Suprapubic skin (tissue), 4 donors: ENCODE data around the gene EFCAB6. TPM values are rescaled to one million over a fixed set of nuclear protein-coding genes. Genes with fewer than 3 reads are reported as not detected.

ENCODE experiments used
- DNase-seq, 2 donors: peaks; one replicate each; pipeline ENCODE4 v3.0.0-alpha.2; 2019; ENCODE audit warnings: low spot score in 2 of 2
- H3K27ac ChIP-seq: fragments of 200-600 bp; sonication (generic); one replicate; pipeline ENCODE4 v1.5.1; 2019
- H3K27me3 ChIP-seq: fragments of 200-600 bp; sonication (generic); one replicate; pipeline ENCODE4 v1.5.1; 2019
- H3K36me3 ChIP-seq: fragments of 200-600 bp; sonication (generic); one replicate; pipeline ENCODE4 v1.5.1; 2019
- H3K4me1 ChIP-seq: fragments of 200-600 bp; sonication (generic); one replicate; pipeline ENCODE4 v1.5.1; 2019
- H3K4me3 ChIP-seq: fragments of 200-600 bp; sonication (generic); one replicate; pipeline ENCODE4 v1.5.1; 2019; ENCODE audit warnings: mild to moderate bottlenecking
- H3K9me3 ChIP-seq: fragments of 200-600 bp; sonication (generic); one replicate; pipeline ENCODE4 v1.5.1; 2019
- EP300 ChIP-seq: sonication (generic); formaldehyde crosslinking; IDR thresholded peaks from one replicate; pipeline ENCODE4 v1.6.1; 2017; ENCODE audit warnings: antibody characterized with exemption
- POLR2A ChIP-seq, 2 donors: fragments of 450-650 bp; IDR thresholded peaks; one replicate each; pipeline ENCODE4 v1.6.1; 2017; ENCODE audit warnings: antibody characterized with exemption in 2 of 2, mild to moderate bottlenecking in 2 of 2, moderate library complexity in 2 of 2
- POLR2AphosphoS5 ChIP-seq, 3 donors: sonication (generic); formaldehyde crosslinking; IDR thresholded peaks; one replicate each; pipeline ENCODE4 v1.6.1; 2017; ENCODE audit warnings: antibody characterized with exemption in 3 of 3
- WGBS: methylation state at CpG from one replicate; pipeline ENCODE4 v1.1.5; 2018; 5-methylcytosine and 5-hydroxymethylcytosine counted together
- total RNA-seq, 4 donors: library from RNA; depleted of rRNA; stranded (reverse); fragments of >200 nt; gene quantifications; one replicate each; pipeline ENCODE4 v1.1.0, GENCODE V29; 2016
- TF ChIP-seq, protein P1 (sequence below), 2 donors: fragments of 200-600 bp in 1 of 2; fragments of 450-650 bp in 1 of 2; sonication (generic) in 1 of 2; IDR thresholded peaks; one replicate each; pipeline ENCODE4 v1.5.1; 2016 to 2019; ENCODE audit warnings: antibody characterized with exemption in 2 of 2, mild to moderate bottlenecking in 1 of 2, moderate library complexity in 1 of 2

The EFCAB6 gene
- total RNA-seq, 4 donors from 2014 or later, result 1.9 to 4.9 (median 2.9) TPM

DNA sequence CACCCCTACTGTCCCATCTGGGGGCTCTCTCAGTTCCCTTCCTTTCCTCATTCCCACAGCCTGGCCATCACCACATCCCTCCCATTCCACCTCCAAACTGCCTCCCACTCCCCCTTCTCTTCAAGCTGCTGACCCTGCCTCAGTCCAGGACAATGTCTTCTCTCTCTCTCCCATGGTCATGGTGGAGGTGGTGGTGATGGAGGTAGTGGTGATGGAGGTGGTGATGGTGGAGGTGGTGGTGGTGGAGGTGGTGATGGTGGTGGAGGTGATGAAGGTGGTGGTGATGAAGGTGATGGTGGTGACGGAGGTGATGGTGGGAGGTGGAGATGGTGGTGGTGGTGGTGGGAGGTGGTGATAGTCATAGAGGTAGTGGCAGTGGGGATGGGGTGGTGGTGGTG, 313.2 kb downstream of the EFCAB6 start:
- Histone ChIP-seq H3K4me1 (no peaks in the 10 kb centered on the region), H3K27me3 (peaks cover 6% of the 10 kb centered on the region), H3K27ac (no peak overlapping the region), H3K4me3 (no peak overlapping the region), H3K36me3 (no peaks in the 10 kb centered on the region), H3K9me3 (no peaks in the 10 kb centered on the region)
- TF ChIP-seq EP300 (no peak), POLR2AphosphoS5 (IDR thresholded peaks at IDR 0.05) (no peak), POLR2A (IDR thresholded peaks at IDR 0.05) (no peak)
- TF ChIP-seq, protein P1, sequence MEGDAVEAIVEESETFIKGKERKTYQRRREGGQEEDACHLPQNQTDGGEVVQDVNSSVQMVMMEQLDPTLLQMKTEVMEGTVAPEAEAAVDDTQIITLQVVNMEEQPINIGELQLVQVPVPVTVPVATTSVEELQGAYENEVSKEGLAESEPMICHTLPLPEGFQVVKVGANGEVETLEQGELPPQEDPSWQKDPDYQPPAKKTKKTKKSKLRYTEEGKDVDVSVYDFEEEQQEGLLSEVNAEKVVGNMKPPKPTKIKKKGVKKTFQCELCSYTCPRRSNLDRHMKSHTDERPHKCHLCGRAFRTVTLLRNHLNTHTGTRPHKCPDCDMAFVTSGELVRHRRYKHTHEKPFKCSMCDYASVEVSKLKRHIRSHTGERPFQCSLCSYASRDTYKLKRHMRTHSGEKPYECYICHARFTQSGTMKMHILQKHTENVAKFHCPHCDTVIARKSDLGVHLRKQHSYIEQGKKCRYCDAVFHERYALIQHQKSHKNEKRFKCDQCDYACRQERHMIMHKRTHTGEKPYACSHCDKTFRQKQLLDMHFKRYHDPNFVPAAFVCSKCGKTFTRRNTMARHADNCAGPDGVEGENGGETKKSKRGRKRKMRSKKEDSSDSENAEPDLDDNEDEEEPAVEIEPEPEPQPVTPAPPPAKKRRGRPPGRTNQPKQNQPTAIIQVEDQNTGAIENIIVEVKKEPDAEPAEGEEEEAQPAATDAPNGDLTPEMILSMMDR (IDR thresholded peaks at IDR 0.05), result no peak
- DNase-seq, result no peak
- 92% methylated on average over 1 of the region's 1 CpG for WGBS

DNA sequence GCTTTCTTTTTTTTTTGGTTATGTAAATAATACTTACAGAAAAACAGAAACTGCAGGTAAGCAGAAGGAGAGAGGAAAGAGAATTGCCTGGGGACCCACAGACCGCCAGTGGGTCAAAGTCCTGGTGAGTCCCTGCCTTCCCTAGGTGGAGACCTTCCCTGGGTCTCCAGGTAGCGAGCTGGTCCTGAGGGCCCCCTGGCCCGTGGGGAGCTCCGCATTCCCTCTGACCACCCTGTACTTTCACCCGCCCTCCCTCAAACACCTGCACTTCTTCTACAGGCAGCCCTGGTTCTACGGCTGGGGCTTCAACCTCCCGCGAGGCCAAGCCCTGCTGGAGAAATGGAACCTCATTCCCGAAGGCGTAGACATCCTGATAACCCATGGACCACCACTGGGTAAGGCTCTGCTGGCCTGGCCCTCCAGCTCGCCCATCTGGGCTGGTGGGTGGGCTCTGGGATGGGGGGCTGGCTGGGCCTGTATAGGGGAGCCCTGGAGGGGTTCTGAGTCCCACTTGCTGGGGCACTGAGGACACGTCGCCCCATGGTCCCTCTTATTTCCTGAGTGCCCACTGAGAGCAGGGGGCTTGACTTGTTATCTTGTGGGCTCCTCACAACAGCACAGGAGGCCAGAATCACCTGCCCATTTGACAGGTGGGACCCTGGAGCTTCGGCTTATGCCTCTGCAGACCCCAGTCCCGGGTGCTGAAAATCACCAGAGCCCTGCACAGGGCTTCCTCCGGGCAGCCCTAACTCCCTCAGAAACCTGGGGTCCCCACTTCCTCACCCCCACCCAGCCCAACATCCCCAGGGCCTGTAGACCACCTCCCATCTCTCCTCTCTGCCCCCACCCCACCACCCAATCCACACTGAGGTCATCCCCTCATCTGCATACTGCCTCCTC, 313.9 kb downstream of the EFCAB6 start:
- Histone ChIP-seq H3K9me3 (no peaks in the 10 kb centered on the region), H3K4me3 (no peak overlapping the region), H3K4me1 (no peaks in the 10 kb centered on the region), H3K27ac (no peak overlapping the region), H3K27me3 (peaks cover 6% of the 10 kb centered on the region), H3K36me3 (no peaks in the 10 kb centered on the region)
- 98% methylated on average over 16 of the region's 16 CpGs for WGBS
- TF ChIP-seq, protein P1 (IDR thresholded peaks at IDR 0.05), result no peak
- no peak for TF ChIP-seq EP300
- no peak for TF ChIP-seq POLR2A (IDR thresholded peaks at IDR 0.05)
- no peak for TF ChIP-seq POLR2AphosphoS5 (IDR thresholded peaks at IDR 0.05)
- no peak for DNase-seq

DNA sequence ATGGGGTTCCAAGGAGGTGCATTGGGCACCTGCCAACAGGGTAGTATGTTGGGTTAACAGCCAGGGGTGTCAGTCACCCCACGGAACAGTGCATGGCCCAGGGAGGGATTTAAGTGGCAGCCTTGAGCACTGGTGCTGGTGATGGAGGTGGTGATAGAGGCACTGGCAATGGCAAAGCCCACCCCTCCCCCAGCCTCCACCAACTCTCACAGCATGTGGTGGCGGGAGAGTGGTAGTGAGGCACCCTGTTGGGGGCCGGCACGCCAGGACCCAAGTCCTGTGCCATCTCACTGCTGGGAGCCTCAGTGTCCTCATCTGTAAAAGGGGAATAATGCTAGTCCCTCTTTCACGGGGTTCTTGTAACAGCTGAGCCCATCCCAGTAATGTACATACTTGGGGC, 318.8 kb downstream of the EFCAB6 start:
- Histone ChIP-seq H3K27ac (no peak overlapping the region), H3K36me3 (no peaks in the 10 kb centered on the region), H3K4me1 (no peaks in the 10 kb centered on the region), H3K27me3 (peaks cover 11% of the 10 kb centered on the region), H3K9me3 (no peaks in the 10 kb centered on the region), H3K4me3 (no peak overlapping the region)
- 67% methylated on average over 4 of the region's 5 CpGs for WGBS
- no peak for TF ChIP-seq POLR2AphosphoS5 (IDR thresholded peaks at IDR 0.05)
- TF ChIP-seq, protein P1 (IDR thresholded peaks at IDR 0.05), result no peak
- TF ChIP-seq EP300, result no peak
- TF ChIP-seq POLR2A (IDR thresholded peaks at IDR 0.05), result no peak
- no peak for DNase-seq

DNA sequence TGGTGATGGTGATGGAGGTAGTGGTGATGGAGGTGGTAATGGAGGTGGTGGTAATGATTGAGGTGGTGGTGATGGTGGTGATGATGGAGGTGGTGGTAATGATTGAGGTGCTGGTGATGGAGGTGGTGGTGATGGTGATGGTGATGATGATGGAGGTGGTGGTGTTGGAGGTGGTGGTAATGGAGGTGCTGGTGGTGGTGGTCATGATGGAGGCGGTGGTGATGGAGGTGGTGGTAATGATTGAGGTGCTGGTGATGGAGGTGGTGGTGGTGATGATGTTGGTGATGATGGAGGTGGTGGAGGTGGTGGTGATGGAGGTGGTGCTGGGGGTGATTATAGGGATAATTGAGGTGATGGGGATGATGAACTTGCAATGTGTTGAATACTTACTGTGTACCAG, 320.4 kb downstream of the EFCAB6 start:
- DNase-seq, result no peak
- WGBS, result 93% methylated on average over 1 of the region's 1 CpG
- TF ChIP-seq, protein P1 (IDR thresholded peaks at IDR 0.05), result peak in 1 of 2 donors; percentile 1
- TF ChIP-seq POLR2AphosphoS5 (IDR thresholded peaks at IDR 0.05), result no peak

DNA sequence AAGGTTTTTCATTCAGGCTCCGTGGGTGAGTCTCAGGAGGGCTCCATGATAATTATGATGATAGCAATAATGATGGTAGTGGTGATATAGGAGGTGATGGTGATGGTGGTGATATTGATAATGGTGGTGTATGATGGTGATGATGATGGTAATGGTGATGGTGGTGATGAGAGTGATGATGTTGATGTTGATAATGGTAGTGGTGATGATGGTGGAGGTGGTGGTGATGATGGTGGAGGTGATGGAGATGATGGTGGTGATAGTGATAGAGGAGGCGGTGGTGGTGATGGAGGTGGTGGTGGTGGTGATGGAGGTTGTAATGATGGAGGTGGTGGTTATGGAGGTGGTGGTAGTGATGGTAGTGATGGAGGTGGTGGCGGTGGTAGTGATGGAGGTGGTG, 320.9 kb downstream of the EFCAB6 start:
- Histone ChIP-seq H3K9me3 (no peaks in the 10 kb centered on the region), H3K27ac (no peak overlapping the region), H3K4me1 (no peaks in the 10 kb centered on the region), H3K36me3 (no peaks in the 10 kb centered on the region), H3K4me3 (no peak overlapping the region), H3K27me3 (peaks cover 25% of the 10 kb centered on the region)
- DNase-seq, result no peak
- 63% methylated on average over 3 of the region's 3 CpGs for WGBS
- no peak for TF ChIP-seq POLR2AphosphoS5 (IDR thresholded peaks at IDR 0.05)
- TF ChIP-seq, protein P1 (IDR thresholded peaks at IDR 0.05), result peak in 1 of 2 donors; percentile 4
- no peak for TF ChIP-seq EP300
- TF ChIP-seq POLR2A (IDR thresholded peaks at IDR 0.05), result no peak

More for the DNA sequence above, 320.4 kb downstream of the EFCAB6 start:
- Histone ChIP-seq H3K4me1 (no peaks in the 10 kb centered on the region), H3K9me3 (no peaks in the 10 kb centered on the region), H3K27me3 (peaks cover 20% of the 10 kb centered on the region), H3K36me3 (no peaks in the 10 kb centered on the region), H3K4me3 (no peak overlapping the region), H3K27ac (no peak overlapping the region)
